H1 (cell line): ENCODE results near the gene MOCS3. TPM values are rescaled to one million over a fixed set of nuclear protein-coding genes. Genes with fewer than 3 reads are reported as not detected.

Experiments used
- CBX8 ChIP-seq: fragments of 300-800, 300-1000 bp; sonication (generic); IDR thresholded peaks from 2 replicates; pipeline ENCODE4 v1.7.1; 2016; ENCODE audit warnings: low read depth, low read length, borderline replicate concordance
- CEBPB ChIP-seq: IDR thresholded peaks from 2 replicates; pipeline ENCODE4 v1.6.1; 2012; ENCODE audit warnings: low read depth, low read length
- FOSL1 ChIP-seq: IDR thresholded peaks from 2 replicates; pipeline ENCODE4 v1.6.1; 2011; ENCODE audit warnings: mild to moderate bottlenecking, low read depth, low read length, moderate library complexity; ENCODE audit not compliant: insufficient read depth
- HDAC2 ChIP-seq, 2 experiments: fragments of 300-600 bp in 1 of 2; sonication (generic) in 1 of 2; IDR thresholded peaks; 2 replicates each; pipeline ENCODE4 v1.6.1; 2011 to 2012; ENCODE audit warnings: low read depth in 2 of 2, low read length in 2 of 2, mild to moderate bottlenecking in 2 of 2, moderate library complexity in 2 of 2, borderline replicate concordance in 1 of 2, inconsistent platforms in 1 of 2
- MAFK ChIP-seq: IDR thresholded peaks from 2 replicates; pipeline ENCODE4 v1.6.1; 2012; ENCODE audit warnings: low read depth, mild to moderate bottlenecking, improper control_type of control experiment, low read length
- PHF8 ChIP-seq: fragments of 200-600 bp; sonication (generic); conservative IDR thresholded peaks from 2 replicates; pipeline ENCODE4 v1.7.1; 2012; ENCODE audit warnings: low read depth, mild to moderate bottlenecking, inconsistent platforms, low read length, moderate library complexity
- POU5F1 ChIP-seq: IDR thresholded peaks from 2 replicates; pipeline ENCODE4 v1.6.1; 2011; ENCODE audit warnings: low read depth, mild to moderate bottlenecking, low read length, moderate library complexity
- RAD21 ChIP-seq, 2 experiments: IDR thresholded peaks in 1 of 2; conservative IDR thresholded peaks in 1 of 2; 2 replicates each; pipeline ENCODE4 v1.6.1; 2011; ENCODE audit warnings: low read depth in 2 of 2, low read length in 2 of 2, improper control_type of control experiment in 1 of 2, inconsistent platforms in 1 of 2, mild to moderate bottlenecking in 1 of 2, moderate library complexity in 1 of 2
- TCF12 ChIP-seq: IDR thresholded peaks from 2 replicates; pipeline ENCODE4 v1.6.1; 2011; ENCODE audit warnings: low read depth, mild to moderate bottlenecking, low read length
- polyA plus RNA-seq, 7 experiments: library from polyadenylated mRNA; depleted of rRNA in 3 of 7; stranded (reverse) in 5 of 7; unstranded in 2 of 7; fragments of >200 nt in 5 of 7; fragments of 200-250 nt in 2 of 7; gene quantifications; 1 replicate in 5 of 7; 2 replicates in 1 of 7; 4 replicates in 1 of 7; pipeline versions ENCODE4 v1.2.1 to v1.2.3, GENCODE V29; 2011 to 2013; ENCODE audit warnings: missing spikeins in 2 of 7, mixed read lengths in 2 of 7
- total RNA-seq: library from RNA; stranded (reverse); fragmentation: NEBNext Ultra II Directional; extraction: Animal tissue kit (Norgen Biotek cat#: 25700); gene quantifications from 2 replicates; pipeline ENCODE4 v1.2.1, GENCODE V29; 2021
- TF ChIP-seq, protein P1 (sequence below): fragments of 300-600 bp; sonication (generic); IDR thresholded peaks from 2 replicates; pipeline ENCODE4 v1.7.1; 2012; ENCODE audit warnings: low read length, moderate library complexity, mild to moderate bottlenecking, inconsistent platforms; ENCODE audit not compliant: insufficient replicate concordance
- TF ChIP-seq, protein P2 (sequence below): IDR thresholded peaks from 2 replicates; pipeline ENCODE4 v1.6.1; 2012; ENCODE audit warnings: inconsistent platforms

The MOCS3 gene
- total and polyA plus RNA-seq, 2 of the 8 experiments (the other 6 are each of a cell fraction or from before 2014, with no cell fraction given) = 6.2 to 6.3 TPM

DNA sequence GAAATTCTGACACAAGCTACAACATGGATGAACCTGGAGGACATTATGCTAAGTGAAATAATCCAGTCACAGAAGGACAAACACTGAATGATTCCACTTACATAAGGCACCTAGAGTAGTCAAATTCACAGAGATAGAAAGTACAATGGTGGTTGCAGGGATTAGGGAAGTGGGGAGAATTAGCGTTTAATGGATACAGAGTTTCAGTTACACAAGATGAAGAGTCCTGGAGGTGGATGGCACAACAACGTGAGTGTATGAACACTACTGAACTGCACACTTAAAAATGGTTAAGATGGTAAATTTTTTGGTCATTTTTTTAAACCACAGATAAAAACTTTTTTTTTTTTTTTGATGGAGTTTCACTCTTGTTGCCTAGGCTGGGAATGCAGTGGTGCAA is 24.7 kb downstream of the MOCS3 start (continued):
- TF ChIP-seq, protein P1, sequence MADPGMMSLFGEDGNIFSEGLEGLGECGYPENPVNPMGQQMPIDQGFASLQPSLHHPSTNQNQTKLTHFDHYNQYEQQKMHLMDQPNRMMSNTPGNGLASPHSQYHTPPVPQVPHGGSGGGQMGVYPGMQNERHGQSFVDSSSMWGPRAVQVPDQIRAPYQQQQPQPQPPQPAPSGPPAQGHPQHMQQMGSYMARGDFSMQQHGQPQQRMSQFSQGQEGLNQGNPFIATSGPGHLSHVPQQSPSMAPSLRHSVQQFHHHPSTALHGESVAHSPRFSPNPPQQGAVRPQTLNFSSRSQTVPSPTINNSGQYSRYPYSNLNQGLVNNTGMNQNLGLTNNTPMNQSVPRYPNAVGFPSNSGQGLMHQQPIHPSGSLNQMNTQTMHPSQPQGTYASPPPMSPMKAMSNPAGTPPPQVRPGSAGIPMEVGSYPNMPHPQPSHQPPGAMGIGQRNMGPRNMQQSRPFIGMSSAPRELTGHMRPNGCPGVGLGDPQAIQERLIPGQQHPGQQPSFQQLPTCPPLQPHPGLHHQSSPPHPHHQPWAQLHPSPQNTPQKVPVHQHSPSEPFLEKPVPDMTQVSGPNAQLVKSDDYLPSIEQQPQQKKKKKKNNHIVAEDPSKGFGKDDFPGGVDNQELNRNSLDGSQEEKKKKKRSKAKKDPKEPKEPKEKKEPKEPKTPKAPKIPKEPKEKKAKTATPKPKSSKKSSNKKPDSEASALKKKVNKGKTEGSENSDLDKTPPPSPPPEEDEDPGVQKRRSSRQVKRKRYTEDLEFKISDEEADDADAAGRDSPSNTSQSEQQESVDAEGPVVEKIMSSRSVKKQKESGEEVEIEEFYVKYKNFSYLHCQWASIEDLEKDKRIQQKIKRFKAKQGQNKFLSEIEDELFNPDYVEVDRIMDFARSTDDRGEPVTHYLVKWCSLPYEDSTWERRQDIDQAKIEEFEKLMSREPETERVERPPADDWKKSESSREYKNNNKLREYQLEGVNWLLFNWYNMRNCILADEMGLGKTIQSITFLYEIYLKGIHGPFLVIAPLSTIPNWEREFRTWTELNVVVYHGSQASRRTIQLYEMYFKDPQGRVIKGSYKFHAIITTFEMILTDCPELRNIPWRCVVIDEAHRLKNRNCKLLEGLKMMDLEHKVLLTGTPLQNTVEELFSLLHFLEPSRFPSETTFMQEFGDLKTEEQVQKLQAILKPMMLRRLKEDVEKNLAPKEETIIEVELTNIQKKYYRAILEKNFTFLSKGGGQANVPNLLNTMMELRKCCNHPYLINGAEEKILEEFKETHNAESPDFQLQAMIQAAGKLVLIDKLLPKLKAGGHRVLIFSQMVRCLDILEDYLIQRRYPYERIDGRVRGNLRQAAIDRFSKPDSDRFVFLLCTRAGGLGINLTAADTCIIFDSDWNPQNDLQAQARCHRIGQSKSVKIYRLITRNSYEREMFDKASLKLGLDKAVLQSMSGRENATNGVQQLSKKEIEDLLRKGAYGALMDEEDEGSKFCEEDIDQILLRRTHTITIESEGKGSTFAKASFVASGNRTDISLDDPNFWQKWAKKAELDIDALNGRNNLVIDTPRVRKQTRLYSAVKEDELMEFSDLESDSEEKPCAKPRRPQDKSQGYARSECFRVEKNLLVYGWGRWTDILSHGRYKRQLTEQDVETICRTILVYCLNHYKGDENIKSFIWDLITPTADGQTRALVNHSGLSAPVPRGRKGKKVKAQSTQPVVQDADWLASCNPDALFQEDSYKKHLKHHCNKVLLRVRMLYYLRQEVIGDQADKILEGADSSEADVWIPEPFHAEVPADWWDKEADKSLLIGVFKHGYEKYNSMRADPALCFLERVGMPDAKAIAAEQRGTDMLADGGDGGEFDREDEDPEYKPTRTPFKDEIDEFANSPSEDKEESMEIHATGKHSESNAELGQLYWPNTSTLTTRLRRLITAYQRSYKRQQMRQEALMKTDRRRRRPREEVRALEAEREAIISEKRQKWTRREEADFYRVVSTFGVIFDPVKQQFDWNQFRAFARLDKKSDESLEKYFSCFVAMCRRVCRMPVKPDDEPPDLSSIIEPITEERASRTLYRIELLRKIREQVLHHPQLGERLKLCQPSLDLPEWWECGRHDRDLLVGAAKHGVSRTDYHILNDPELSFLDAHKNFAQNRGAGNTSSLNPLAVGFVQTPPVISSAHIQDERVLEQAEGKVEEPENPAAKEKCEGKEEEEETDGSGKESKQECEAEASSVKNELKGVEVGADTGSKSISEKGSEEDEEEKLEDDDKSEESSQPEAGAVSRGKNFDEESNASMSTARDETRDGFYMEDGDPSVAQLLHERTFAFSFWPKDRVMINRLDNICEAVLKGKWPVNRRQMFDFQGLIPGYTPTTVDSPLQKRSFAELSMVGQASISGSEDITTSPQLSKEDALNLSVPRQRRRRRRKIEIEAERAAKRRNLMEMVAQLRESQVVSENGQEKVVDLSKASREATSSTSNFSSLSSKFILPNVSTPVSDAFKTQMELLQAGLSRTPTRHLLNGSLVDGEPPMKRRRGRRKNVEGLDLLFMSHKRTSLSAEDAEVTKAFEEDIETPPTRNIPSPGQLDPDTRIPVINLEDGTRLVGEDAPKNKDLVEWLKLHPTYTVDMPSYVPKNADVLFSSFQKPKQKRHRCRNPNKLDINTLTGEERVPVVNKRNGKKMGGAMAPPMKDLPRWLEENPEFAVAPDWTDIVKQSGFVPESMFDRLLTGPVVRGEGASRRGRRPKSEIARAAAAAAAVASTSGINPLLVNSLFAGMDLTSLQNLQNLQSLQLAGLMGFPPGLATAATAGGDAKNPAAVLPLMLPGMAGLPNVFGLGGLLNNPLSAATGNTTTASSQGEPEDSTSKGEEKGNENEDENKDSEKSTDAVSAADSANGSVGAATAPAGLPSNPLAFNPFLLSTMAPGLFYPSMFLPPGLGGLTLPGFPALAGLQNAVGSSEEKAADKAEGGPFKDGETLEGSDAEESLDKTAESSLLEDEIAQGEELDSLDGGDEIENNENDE = no peak
- TF ChIP-seq CBX8 (no peak), RAD21 (IDR thresholded peaks at IDR 0.05 in 1 of 2, conservative IDR thresholded peaks at IDR 0.05 in 1 of 2; ENCODE audit: low read depth in 2 of 2, low read length in 2 of 2) (no peak), TCF12 (no peak), CEBPB (no peak), POU5F1 (no peak), PHF8 (no peak), HDAC2 (IDR thresholded peaks at IDR 0.05; ENCODE audit: borderline replicate concordance in 1 of 2, low read depth in 2 of 2, low read length in 2 of 2) (no peak), MAFK (no peak), FOSL1 (no peak)
- TF ChIP-seq, protein P2, sequence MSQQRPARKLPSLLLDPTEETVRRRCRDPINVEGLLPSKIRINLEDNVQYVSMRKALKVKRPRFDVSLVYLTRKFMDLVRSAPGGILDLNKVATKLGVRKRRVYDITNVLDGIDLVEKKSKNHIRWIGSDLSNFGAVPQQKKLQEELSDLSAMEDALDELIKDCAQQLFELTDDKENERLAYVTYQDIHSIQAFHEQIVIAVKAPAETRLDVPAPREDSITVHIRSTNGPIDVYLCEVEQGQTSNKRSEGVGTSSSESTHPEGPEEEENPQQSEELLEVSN = no peak
